Pons (tissue), 1 donor: Measurements from ENCODE around the gene UBTFL1.
"Not testable (repeated sequence)": the region's sequence is repeated elsewhere in the genome, so short reads cannot be mapped to it uniquely, and the experiment has no call there.

Experiments
- DNase-seq: peaks from one replicate; pipeline ENCODE4 v3.0.0-alpha.2; 2016; ENCODE audit warnings: low spot score

UBTFL1 gene, protein sequence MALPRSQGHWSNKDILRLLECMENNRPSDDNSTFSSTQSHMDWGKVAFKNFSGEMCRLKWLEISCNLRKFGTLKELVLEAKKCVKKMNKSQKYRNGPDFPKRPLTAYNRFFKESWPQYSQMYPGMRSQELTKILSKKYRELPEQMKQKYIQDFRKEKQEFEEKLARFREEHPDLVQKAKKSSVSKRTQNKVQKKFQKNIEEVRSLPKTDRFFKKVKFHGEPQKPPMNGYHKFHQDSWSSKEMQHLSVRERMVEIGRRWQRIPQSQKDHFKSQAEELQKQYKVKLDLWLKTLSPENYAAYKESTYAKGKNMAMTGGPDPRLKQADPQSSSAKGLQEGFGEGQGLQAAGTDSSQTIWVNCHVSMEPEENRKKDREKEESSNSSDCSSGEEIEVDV

DNA sequence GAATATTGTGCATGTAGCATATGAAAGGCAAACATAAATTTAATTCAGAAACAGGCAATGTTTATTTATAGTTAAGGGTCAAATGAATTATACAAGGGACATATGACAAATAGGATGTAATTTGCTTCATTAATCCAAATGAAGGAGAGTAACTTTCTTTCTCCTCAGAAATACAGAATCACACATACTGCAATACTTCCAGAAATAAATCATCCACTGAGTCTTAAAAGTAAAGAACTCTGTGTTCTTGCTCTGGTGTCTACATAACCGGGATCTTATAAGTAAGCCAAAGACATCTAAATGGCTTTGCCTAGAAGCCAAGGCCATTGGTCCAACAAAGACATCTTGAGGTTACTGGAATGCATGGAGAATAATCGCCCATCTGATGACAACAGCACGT, at the start of gene UBTFL1:
Gene UBTFL1 (plus strand): TSS at position 301 of the 400 bp plus-strand sequence. CDS start 0 bp downstream, at position 301.
- not testable (repeated sequence) for DNase-seq

DNA sequence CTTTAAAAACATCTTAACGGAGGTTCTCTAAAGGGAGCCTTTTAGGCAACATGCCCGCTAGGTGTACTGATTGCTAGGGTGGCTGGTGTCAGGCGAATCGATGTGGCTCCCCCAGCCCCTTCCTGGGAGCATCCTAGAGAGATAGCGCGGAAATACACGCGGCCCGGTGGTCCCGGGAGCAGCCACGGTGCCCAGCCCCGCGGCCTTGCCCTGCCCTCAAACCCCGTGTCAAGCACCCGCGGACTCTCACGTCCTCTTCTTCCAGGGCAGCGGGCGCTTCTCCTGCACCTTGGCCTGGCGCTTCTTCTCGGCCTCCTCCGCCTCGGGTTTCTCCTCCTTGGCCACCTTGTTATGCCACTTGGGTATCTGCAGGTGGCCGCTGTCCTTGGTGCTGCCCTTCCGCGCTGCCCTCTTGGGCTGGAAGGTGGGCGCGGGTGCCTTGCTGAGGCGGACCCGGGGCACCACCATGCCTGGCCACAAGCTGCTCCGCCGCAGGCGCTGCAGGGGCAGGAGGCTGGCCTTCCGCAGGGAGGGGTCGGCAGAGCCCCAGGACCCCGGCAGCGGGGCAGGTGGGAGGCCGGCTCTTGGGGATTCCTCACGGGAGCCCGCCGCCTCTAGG, 34.0 kb upstream of the UBTFL1 start:
- not testable (repeated sequence) for DNase-seq

DNA sequence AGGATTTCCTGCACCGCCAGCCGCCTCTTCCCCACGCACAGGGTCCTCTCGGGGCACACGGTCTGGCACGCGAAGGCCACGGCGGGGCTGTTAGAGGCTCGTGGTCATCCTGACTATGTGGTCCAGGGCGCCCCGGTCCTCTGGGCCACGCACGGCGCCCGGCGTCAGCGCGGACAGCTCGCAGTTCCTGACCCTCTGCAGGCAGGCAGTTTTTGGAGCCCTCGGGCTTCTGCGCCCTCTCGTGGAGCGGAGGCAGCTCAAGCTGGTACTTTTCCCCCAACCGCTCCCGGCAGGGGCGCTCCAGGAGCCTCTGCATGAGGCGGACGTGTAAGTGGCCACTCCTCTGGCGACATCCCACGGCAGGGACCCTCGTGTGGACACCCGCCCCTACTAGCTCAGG, 33.4 kb upstream of the UBTFL1 start:
- DNase-seq = not testable (repeated sequence)

DNA sequence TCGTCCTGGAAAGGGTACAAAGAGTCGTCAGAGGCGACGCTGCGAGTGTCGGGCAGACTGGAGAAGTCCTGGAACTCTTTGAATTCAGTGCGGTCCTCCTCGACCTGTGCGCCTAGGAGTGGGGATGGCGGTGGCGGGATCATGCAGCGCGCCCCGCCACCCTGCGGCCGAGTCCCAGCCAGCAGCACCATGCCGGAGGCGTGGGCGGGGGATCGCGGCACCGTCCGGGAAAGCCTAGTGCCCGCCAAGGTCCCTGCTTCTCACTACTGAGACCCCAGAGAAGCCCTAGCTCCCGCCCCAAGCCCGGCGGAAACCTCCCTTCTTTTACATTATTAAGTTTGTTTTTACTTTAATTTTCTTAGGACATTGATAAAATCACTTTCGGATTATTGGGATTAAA, 32.2 kb upstream of the UBTFL1 start:
- not testable (repeated sequence) for DNase-seq

DNA sequence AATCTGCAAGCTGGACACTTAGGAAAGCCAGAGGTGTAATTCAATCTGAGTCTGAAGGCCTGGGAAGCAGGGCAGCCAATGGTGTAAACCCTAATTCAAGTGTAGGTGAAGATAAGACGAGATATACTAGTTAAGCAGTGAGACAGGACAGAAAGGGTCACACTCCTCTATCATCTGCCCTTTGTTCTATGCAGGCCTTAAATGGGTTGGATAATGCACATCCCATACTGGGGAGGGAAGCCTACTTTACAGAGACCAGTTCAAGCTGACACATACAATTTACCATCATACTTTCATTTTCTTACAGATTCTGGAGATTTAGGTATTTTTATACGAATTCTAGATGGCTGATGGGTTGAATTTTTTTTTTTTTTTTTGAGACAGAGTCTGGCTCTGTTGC, 3.0 kb downstream of the UBTFL1 start:
- not testable (repeated sequence) for DNase-seq

DNA sequence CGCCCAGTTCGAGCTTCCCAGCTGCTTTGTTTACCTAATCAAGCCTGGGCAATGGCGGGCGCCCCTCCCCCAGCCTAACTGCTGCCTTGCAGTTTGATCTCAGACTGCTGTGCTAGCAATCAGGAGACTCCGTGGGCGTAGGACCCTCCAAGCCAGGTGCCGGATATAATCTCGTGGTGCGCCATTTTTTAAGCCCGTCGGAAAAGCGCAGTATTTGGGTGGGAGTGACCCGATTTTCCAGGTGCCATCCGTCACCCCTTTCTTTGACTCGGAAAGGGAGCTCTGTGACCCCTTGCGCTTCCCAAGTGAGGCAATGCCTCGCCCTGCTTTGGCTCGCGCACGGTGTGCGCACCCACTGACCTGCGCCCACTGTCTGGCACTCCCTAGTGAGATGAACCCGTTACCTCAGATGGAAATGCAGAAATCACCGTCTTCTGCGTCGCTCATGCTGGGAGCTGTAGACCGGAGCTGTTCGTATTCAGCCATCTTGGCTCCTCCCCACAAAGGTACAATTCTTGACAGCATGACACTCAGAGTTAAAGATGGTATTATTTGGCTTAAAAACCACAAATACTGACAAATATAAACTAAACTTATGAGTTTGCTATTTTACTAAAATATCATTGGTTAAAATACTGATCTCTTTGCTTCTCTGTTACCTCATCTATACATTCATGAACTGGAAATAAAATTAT, 9.6 kb downstream of the UBTFL1 start:
- not testable (repeated sequence) for DNase-seq

DNA sequence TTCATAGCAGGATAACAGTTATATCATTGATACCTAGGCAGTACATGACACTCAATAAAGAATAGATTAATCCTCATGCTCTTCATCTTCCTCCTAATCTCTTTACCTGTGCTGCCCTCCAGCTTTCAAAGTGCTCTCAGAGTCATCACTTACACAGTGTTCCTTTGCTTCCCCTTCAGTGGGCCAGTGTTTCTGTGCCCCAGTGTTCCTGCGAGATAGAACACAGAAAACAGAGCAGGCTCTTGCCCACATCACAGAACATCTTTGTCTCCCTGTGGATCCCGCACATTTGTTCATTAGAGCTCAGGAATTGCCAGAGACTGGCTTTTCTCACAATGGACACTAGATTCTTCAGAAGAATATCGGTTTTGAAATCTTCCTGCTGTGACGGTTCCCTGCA, 12.5 kb downstream of the UBTFL1 start:
- DNase-seq = peak; percentile 83

DNA sequence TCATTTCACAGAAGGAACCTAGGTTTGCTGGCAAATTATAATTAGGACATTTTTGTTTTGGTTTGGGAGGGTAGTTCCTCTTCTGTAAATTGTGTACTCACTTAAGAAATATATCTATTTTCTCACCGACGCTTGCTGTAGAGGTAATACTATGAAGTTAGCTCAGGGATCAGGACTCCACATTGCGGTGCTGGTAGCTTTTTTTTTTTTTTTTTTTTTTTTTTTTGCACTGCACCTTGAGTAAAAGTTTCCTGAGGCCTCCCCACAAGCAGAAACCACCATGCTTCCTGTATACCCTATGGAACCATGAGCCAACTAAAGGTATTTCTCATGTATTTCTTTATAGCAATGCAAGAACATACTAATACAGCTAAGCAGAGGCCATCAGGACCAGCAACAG, 14.7 kb downstream of the UBTFL1 start:
- no peak for DNase-seq

DNA sequence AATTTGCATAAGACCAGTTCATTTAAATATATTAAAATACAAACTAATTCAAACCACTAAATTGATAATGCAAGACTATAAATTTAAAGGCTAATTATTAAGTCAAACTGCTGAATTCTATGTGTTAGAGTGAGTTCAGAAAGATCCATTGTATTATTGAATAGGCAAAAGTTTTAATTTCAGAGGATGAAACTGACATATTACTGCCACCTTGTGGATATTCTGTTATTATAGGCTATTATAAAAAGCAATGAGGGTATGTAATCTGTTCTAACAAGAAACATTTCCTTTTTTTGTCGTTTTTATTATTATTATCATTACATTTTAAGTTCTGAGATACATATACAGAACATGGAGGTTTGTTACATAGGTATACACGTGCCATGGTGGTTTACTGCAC, 27.8 kb downstream of the UBTFL1 start:
- DNase-seq = peak; percentile 46

DNA sequence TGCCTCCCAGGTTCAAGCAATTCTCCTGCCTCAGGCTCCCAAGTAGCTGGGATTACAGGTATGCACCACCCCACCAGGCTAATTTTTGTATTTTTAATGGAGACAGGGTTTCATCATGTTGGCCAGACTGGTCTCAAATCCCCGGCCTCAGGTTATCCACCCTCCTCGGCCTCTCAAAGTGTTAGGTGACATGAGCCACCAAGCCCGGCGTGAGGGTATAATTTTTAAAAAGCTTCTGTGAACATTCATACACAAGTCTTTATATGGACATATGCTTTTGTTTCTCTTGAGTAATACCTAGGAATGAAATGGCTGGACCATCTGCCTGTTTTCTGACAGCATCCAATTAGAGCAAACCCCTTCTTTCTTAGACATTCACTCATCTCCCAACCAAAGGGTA, 34.4 kb downstream of the UBTFL1 start:
- DNase-seq = no peak

DNA sequence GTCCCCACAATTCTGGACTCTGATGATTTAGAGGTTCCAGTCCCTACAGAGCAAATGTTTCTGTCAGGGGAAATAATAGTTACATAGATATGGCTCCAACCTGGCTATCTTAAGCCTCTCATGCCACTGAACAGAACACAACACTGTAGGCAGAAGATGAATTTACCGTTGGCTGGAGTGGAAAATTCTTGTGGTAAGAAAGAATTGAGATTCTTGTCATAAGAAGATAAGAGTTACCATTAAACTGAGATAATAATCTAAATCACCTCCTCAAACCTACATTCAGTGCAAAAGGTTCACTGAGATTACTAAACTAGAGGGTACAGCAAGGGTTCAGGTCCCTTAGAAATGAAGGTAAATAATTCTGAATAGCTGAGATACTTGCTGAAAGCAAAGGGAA, 38.6 kb downstream of the UBTFL1 start:
- DNase-seq = no peak

DNA sequence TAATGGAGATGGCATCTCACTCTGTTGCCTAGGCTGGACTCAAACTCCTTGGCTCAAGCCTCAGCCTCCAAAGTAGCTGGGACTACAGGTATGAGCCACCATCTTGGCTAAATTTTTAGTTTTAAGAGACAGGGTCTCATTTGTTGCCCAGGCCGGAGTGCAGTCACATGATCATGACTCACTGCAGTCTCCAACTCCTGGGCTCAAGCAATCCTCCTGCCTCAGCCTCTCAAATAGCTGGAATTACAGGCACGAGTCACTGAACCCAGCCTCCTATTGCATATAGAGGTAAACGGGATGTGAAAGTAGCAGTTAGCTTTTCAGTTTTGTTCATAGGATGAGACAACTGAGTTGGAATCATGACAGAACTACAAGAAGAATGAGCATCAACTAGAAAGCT, 39.2 kb downstream of the UBTFL1 start:
- no peak for DNase-seq

DNA sequence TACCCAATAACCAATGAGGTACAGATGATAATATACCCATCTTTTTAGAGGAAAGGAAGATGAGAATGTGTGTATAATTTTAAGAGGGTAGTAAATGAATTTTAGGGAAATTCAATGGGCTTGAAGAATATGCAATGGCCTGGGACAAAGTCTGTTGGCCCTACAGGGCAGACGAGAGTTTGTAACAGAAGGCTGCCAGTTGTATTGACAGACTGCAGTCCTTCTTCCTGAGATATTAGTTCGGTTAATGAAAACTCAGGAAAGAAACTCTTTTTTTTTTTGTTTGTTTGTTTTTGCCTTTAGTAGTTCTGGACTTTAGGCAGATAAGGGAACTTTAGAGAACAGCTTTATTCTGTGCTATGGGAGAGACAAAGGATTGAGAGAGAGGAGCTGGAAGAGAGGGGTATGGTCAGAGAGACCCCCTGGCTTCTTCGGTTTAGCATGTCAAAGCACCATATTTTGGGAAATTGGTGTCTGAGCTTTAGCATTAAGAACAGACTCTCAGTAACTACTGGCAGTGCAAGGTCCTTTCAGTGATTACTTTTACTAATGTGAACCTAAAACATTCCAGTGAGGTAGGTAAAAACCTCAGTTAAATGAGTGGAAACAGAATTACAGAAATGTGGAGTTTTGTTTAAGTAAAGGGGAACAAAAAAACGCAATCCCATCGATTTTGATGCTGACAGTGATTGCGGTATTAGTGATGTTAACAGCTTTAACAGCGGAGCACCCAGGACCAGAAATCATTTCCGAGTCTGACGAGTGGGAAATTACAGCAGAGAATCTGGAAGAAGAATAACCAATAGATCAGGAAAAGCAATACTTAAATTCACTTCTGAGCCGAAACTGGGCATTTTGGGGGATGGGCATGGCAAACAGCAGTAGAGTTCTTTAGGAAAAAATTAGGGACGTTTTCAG, 48.1 kb downstream of the UBTFL1 start:
- no peak for DNase-seq

DNA sequence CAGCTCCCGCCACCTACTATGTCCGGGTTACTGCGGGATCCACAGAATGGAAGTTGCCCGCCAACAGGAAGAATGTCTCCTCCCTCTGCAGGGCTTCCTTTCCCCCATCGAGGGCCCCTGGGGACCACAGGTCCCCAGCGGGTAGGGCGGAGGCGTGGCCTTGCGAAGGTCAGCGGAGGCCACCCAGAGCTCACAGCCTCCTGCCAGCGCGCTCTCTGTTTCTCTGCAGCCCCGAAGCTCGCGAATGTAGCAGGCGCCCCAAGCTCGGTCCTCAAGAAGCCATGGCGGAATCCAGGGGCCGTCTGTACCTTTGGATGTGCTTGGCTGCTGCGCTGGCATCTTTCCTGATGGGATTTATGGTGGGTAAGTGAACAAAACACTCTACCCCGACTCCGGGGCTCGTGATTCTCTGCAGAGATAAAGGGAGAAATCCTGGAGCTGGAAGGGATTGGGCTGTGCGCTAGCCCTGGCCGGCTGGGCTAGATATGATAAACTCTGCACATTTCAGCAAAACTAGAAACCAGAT, 48.8 kb downstream of the UBTFL1 start, which contains the start of gene NAALAD2:
Gene NAALAD2 (plus strand): TSS at position 186 of the 526 bp plus-strand sequence. CDS start 96 bp downstream, at position 282.
- peak; percentile 53 for DNase-seq

DNA sequence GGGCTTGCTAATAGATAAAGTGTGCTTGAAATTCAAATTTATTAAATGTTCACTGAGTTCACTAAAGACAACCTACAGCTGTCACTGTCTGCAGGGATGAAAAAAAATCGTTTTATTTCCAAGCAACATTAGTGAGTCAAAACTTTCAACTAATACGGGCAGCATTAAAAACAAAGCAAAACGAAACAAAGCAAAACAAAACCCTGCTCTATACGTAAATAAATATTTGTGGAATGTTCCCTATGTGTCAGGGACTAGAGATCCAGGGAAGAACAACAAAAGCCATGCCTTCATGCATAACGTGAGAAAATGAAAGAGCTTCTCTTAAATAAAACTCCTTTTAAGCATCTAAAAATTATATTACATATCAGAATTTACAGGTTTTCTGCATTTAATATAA, 49.3 kb downstream of the UBTFL1 start:
- DNase-seq = peak; percentile 29
